ENCODE measurements around the gene MOB2.

MOB2 gene

DNA sequence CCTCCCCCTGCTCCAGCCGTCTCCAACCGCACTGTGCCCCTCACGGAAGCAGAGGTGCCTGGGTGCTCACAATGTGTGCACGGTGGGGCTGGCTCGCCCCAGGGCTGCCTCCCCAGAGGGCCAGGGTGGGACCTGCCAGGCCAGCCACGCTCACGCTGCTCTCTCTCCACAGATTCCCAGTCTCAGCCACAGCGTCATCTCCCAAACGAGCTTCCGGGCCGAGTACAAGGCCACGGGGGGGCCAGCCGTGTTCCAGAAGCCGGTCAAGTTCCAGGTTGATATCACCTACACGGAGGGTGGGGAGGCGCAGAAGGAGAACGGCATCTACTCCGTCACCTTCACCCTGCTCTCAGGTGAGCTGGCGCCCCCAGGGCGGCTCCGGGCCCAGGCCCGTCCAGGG lies 30.4 kb downstream of the MOB2 start:
- Histone ChIP-seq H3K27me3 (peaks cover 0 to 15% of the 10 kb centered on the region in 2 donors), H3K36me3 (no peaks in the 10 kb centered on the region), H3K4me3 (no peak overlapping the region), H3K9me3 (no peaks in the 10 kb centered on the region), H3K4me1 (peaks cover 0 to 59% (median 38%) of the 10 kb centered on the region in 4 donors), H3K27ac (no peak overlapping the region)
- TF ChIP-seq, protein P1, sequence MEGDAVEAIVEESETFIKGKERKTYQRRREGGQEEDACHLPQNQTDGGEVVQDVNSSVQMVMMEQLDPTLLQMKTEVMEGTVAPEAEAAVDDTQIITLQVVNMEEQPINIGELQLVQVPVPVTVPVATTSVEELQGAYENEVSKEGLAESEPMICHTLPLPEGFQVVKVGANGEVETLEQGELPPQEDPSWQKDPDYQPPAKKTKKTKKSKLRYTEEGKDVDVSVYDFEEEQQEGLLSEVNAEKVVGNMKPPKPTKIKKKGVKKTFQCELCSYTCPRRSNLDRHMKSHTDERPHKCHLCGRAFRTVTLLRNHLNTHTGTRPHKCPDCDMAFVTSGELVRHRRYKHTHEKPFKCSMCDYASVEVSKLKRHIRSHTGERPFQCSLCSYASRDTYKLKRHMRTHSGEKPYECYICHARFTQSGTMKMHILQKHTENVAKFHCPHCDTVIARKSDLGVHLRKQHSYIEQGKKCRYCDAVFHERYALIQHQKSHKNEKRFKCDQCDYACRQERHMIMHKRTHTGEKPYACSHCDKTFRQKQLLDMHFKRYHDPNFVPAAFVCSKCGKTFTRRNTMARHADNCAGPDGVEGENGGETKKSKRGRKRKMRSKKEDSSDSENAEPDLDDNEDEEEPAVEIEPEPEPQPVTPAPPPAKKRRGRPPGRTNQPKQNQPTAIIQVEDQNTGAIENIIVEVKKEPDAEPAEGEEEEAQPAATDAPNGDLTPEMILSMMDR (IDR thresholded peaks at IDR 0.05), result no peak
- intact Hi-C loops (cut with DNase I; ENCODE audit: low total_unique reads), result loop anchor here (5.0 to 10.0 kb wide), 2 partner anchors 119 to 149 kb away; partner anchors contain the start of genes DUSP8 and TOLLIP
- DNase-seq, result no peak

DNA sequence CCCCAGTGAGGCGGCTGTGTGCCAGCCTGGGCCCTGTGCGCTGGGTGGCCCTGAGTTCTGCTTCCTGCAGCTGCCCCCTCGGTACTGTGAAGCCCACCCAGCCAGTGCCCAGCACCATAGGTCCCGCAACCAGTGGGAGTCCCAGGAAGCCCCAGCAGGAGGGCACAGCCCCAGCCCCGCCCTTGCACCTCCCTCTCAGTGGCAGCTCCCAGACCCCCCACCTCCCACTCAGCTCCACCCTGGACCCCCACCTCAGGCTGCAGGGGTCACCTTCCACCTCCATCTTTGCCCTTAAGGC lies 30.9 kb downstream of the MOB2 start:
- peaks cover 0 to 55% (median 34%) of the 10 kb centered on the region in 4 donors for H3K4me1 ChIP-seq
- H3K4me3 ChIP-seq, result no peak overlapping the region
- DNase-seq, result no peak
- intact Hi-C loops (cut with DNase I; ENCODE audit: low total_unique reads), result loop anchor here (5.0 to 10.0 kb wide), 2 partner anchors 119 to 148 kb away; partner anchors contain the start of genes DUSP8 and TOLLIP
- no peaks in the 10 kb centered on the region for H3K36me3 ChIP-seq
- peaks cover 0 to 20% of the 10 kb centered on the region in 2 donors for H3K27me3 ChIP-seq
- TF ChIP-seq, protein P1 (IDR thresholded peaks at IDR 0.05), result no peak
- H3K9me3 ChIP-seq, result no peaks in the 10 kb centered on the region
- H3K27ac ChIP-seq, result no peak overlapping the region

DNA sequence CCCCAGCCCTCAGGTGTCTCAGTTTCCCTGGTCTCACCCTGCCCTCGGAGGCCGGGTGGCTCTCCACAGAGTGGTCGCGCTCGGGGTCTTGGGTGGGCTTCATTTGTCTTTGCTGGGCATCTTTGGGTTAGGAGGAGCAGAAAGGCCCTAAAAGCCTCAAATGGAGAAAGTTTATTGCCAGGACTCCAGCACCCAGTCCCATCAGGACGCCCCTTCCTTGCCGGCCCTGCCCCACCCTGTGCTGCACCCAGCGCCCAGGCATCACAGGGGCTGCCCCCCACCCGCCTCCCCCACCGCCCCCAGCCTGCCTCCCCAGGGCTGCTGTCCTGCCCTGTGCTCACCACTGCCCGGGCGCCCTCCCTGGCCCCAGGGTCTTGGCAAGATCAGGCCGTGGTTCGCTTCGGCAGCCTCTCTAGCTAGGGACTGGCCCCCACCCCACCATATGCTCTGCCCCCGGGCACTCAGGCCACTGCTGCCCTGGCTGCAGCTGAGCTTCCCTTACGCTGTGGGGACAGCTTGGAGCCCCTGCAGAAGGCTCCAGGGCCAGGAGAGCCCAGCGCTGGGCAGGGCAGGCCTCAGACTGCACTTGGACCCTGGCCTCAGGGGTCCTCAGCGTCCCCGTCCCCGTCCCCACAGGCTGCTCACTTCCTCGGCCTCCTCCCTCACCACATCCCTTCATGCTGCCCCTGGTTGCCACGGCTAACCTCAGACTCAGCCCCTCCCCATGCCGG lies 31.4 kb downstream of the MOB2 start:
- Histone ChIP-seq H3K4me1 (peaks cover 0 to 54% (median 32%) of the 10 kb centered on the region in 4 donors), H3K27me3 (peaks cover 0 to 25% of the 10 kb centered on the region in 2 donors), H3K27ac (no peak overlapping the region), H3K36me3 (no peaks in the 10 kb centered on the region), H3K4me3 (no peak overlapping the region), H3K9me3 (no peaks in the 10 kb centered on the region)
- intact Hi-C loops (cut with DNase I; ENCODE audit: low total_unique reads), result loop anchor here (5.0 to 10.0 kb wide), 2 partner anchors 120 to 148 kb away; partner anchors contain the start of genes DUSP8 and TOLLIP
- no peak for DNase-seq
- TF ChIP-seq, protein P1 (IDR thresholded peaks at IDR 0.05), result no peak

DNA sequence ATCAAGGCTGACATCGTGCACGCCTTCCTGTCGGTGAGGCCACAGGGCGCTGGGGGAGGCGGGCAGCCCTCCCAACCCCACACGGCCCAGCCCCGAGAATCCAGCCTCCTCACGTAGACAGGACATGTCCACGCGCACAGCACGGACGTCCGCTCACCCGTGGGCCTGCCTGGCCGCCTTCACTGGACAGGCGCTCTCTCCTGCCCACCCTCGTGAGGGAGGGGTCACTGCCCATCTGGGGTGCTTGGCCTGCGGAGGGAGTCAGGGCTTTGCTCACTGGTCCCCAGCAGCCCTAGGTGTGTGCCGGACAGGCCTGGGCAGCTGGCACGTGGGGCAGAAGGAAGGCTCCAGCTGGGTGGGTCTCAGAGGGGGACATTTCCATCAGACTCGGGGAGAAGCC lies 32.0 kb downstream of the MOB2 start:
- TF ChIP-seq, protein P1 (IDR thresholded peaks at IDR 0.05), result no peak
- Histone ChIP-seq H3K4me1 (peaks cover 0 to 48% (median 26%) of the 10 kb centered on the region in 4 donors), H3K36me3 (no peaks in the 10 kb centered on the region), H3K27me3 (peaks cover 0 to 31% of the 10 kb centered on the region in 2 donors), H3K4me3 (no peak overlapping the region), H3K9me3 (no peaks in the 10 kb centered on the region), H3K27ac (no peak overlapping the region)
- no peak for DNase-seq
- intact Hi-C loops (cut with DNase I; ENCODE audit: low total_unique reads), result loop anchor here (10.0 kb wide), 1 partner anchor 120 kb away; the partner anchor contains the start of gene DUSP8

DNA sequence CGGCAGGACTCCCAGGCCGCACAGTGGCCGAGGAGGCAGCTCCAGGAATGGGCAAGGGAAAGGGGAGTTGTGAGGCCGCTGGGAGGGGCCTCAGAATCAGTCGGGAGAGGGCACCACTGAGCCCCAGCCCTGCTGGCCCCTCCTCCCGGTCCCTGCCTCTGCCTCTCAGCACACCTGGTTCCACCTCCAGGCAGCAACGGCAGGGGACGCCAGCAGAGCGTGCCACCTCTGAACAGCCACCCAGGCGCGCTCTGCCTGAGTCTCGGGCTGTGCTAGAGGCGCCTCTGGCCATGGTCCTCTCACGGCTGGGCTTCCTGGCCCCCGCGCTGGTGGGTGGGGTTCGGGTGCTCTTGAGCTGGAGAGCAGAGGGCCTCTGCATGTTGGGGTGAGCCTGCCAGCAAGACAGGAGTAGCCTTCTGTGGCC lies 33.0 kb downstream of the MOB2 start:
- H3K4me1 ChIP-seq, result peaks cover 0 to 40% (median 17%) of the 10 kb centered on the region in 4 donors
- no peaks in the 10 kb centered on the region for H3K36me3 ChIP-seq
- intact Hi-C loops (cut with DNase I; ENCODE audit: low total_unique reads), result loop anchor here (2.0 to 10.0 kb wide), 2 partner anchors 61 to 121 kb away; partner anchors contain the start of gene DUSP8
- H3K4me3 ChIP-seq, result no peak overlapping the region
- no peaks in the 10 kb centered on the region for H3K9me3 ChIP-seq
- H3K27ac ChIP-seq, result no peak overlapping the region
- no peak for DNase-seq
- peaks cover 0 to 41% of the 10 kb centered on the region in 2 donors for H3K27me3 ChIP-seq
- TF ChIP-seq, protein P1 (IDR thresholded peaks at IDR 0.05), result peak; percentile 45 to 48
